HEK293T (cell line): ENCODE data around the gene DPP7.

Source experiments
- ARNT ChIP-seq: fragments of 450-650 bp; IDR thresholded peaks from 2 replicates; pipeline ENCODE4 v1.6.1; 2017; ENCODE audit warnings: mild to moderate bottlenecking
- BHLHE40 ChIP-seq: fragments of 450-650 bp; IDR thresholded peaks from 2 replicates; pipeline ENCODE4 v1.6.1; 2016; ENCODE audit warnings: mild to moderate bottlenecking, moderate library complexity, borderline replicate concordance
- ELF4 ChIP-seq: fragments of 450-650 bp; IDR thresholded peaks from 2 replicates; pipeline ENCODE4 v1.6.1; 2017; ENCODE audit warnings: antibody characterized with exemption
- FOXK2 ChIP-seq: fragments of 450-650 bp; IDR thresholded peaks from 2 replicates; pipeline ENCODE4 v1.6.1; 2016; ENCODE audit warnings: mild to moderate bottlenecking
- FOXM1 ChIP-seq: fragments of 450-650 bp; IDR thresholded peaks from 2 replicates; pipeline ENCODE4 v1.6.1; 2017; ENCODE audit warnings: mild to moderate bottlenecking, borderline replicate concordance
- L3MBTL2 ChIP-seq: fragments of 450-650 bp; conservative IDR thresholded peaks from 2 replicates; pipeline ENCODE4 v1.6.1; 2016; ENCODE audit warnings: mild to moderate bottlenecking
- LEF1 ChIP-seq: fragments of 450-650 bp; IDR thresholded peaks from 2 replicates; pipeline ENCODE4 v1.6.1; 2017; ENCODE audit warnings: mild to moderate bottlenecking, borderline replicate concordance
- NFRKB ChIP-seq: fragments of 450-650 bp; IDR thresholded peaks from 2 replicates; pipeline ENCODE4 v1.6.1; 2016; ENCODE audit warnings: mild to moderate bottlenecking, moderate library complexity
- SP1 ChIP-seq: fragments of 450-650 bp; IDR thresholded peaks from 2 replicates; pipeline ENCODE4 v1.6.1; 2017
- SUZ12 ChIP-seq: fragments of 450-650 bp; IDR thresholded peaks from 2 replicates; pipeline ENCODE4 v1.6.1; 2016; ENCODE audit warnings: mild to moderate bottlenecking
- ZNF384 ChIP-seq: fragments of 450-650 bp; IDR thresholded peaks from 2 replicates; pipeline ENCODE4 v1.6.1; 2016
- TF ChIP-seq, protein P1 (sequence below): fragments of 450-650 bp; IDR thresholded peaks from 2 replicates; pipeline ENCODE4 v1.6.1; 2016

DNA sequence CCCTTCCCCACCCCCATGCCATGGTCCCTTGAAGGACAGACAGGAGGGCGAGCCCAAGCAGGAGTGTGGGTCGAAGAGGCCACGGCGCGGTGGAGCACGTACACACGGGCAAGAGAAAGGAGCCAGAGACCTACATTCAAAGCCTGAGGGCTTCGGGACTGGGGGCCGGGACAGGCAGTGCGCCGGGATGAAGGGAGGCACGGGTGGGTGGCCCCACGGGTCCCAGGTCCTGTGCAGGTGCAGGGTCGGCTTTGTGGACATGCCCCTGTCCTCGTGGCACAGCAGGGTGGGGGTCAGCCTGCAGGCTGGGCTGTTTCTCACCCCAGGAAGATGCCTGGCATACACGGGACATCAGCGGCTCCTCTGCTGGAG is 45.5 kb upstream of the DPP7 start:
- TF ChIP-seq NFRKB (no peak), ARNT (no peak), SUZ12 (no peak), L3MBTL2 (no peak), ELF4 (no peak), BHLHE40 (no peak), FOXK2 (no peak), LEF1 (no peak), ZNF384 (no peak), SP1 (no peak), FOXM1 (no peak)
- TF ChIP-seq, protein P1, sequence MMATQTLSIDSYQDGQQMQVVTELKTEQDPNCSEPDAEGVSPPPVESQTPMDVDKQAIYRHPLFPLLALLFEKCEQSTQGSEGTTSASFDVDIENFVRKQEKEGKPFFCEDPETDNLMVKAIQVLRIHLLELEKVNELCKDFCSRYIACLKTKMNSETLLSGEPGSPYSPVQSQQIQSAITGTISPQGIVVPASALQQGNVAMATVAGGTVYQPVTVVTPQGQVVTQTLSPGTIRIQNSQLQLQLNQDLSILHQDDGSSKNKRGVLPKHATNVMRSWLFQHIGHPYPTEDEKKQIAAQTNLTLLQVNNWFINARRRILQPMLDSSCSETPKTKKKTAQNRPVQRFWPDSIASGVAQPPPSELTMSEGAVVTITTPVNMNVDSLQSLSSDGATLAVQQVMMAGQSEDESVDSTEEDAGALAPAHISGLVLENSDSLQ = no peak
